Skin epidermis (tissue), 12 donors: ENCODE measurements around the gene UGT1A1.
"Not testable (repeated sequence)": the region's sequence is repeated elsewhere in the genome, so short reads cannot be mapped to it uniquely, and the experiment has no call there.

Experiments
- H3K27ac ChIP-seq, 21 experiments: fragments of 200-600 bp; sonication (generic) in 11 of 21; one replicate each; pipeline ENCODE4 v1.5.0; 2020; ENCODE audit warnings: mild to moderate bottlenecking in 3 of 21, inconsistent platforms in 2 of 21, moderate library complexity in 2 of 21
- H3K4me3 ChIP-seq, 7 experiments: fragments of 200-600 bp; sonication (generic) in 2 of 7; one replicate each; pipeline ENCODE4 v1.5.0; 2020; ENCODE audit warnings: inconsistent platforms in 2 of 7, mild to moderate bottlenecking in 2 of 7, moderate library complexity in 1 of 7

Gene UGT1A1

GRCh38 chr2:233760043-233760442 lies at the start of gene UGT1A1:
Gene UGT1A1 (plus strand): TSS chr2:233760270. CDS start chr2:233760288, 18 bp downstream.
- Histone ChIP-seq H3K4me3 (no peak within 1 kb of the TSS), H3K27ac (no peak within 1 kb of the TSS)

GRCh38 chr2:233711312-233712008 lies 48.6 kb upstream of the UGT1A1 start:
- no peak overlapping the region for H3K27ac ChIP-seq
- H3K4me3 ChIP-seq: no peak overlapping the region

GRCh38 chr2:233712611-233713261 lies 47.3 kb upstream of the UGT1A1 start, which contains the start of gene UGT1A5:
Gene UGT1A5 (plus strand): TSS chr2:233712907. CDS start chr2:233712992, 85 bp downstream.
- no peak within 1 kb of the TSS for H3K27ac ChIP-seq
- H3K4me3 ChIP-seq: no peak within 1 kb of the TSS

GRCh38 chr2:233713262-233713615 lies 46.8 kb upstream of the UGT1A1 start:
- Histone ChIP-seq H3K27ac (no peak overlapping the region), H3K4me3 (no peak overlapping the region)

GRCh38 chr2:233714121-233714520 lies 45.9 kb upstream of the UGT1A1 start:
- H3K4me3 ChIP-seq: no peak overlapping the region
- H3K27ac ChIP-seq: no peak overlapping the region

- H3K27ac ChIP-seq: no peak within 1 kb of the TSS
- H3K4me3 ChIP-seq: no peak within 1 kb of the TSS
Observed at GRCh38 chr2:233718552-233718951, 41.5 kb upstream of the UGT1A1 start, which contains the start of gene UGT1A4. Gene UGT1A4 (plus strand): TSS chr2:233718736. CDS start chr2:233718821, 85 bp downstream.

GRCh38 chr2:233728723-233729301 lies 31.3 kb upstream of the UGT1A1 start, which contains the start of gene UGT1A3:
Gene UGT1A3 (plus strand): TSS chr2:233729042. CDS start chr2:233729127, 85 bp downstream.
- H3K27ac ChIP-seq: no peak within 1 kb of the TSS
- no peak within 1 kb of the TSS for H3K4me3 ChIP-seq

- H3K4me3 ChIP-seq, H3K27ac ChIP-seq: not testable (repeated sequence)
Observed at GRCh38 chr2:233736868-233737653, 23.0 kb upstream of the UGT1A1 start.

- H3K4me3 ChIP-seq: no peak overlapping the region
- H3K27ac ChIP-seq: no peak overlapping the region
Observed at GRCh38 chr2:233740870-233741269, 19.2 kb upstream of the UGT1A1 start.

GRCh38 chr2:233743464-233744259 lies 16.4 kb upstream of the UGT1A1 start:
- no peak overlapping the region for H3K4me3 ChIP-seq
- no peak overlapping the region for H3K27ac ChIP-seq

- Histone ChIP-seq H3K4me3 (no peak overlapping the region), H3K27ac (no peak overlapping the region)
Observed at GRCh38 chr2:233745073-233745755, 14.9 kb upstream of the UGT1A1 start.

- H3K27ac ChIP-seq, H3K4me3 ChIP-seq: not testable (repeated sequence)
Observed at GRCh38 chr2:233745838-233746237, 14.2 kb upstream of the UGT1A1 start.

GRCh38 chr2:233746475-233747282 lies 13.4 kb upstream of the UGT1A1 start:
- H3K27ac ChIP-seq: no peak overlapping the region
- H3K4me3 ChIP-seq: no peak overlapping the region

- H3K27ac ChIP-seq: no peak overlapping the region
Observed at GRCh38 chr2:233747283-233747544, 12.9 kb upstream of the UGT1A1 start.

GRCh38 chr2:233750689-233751088 lies 9.4 kb upstream of the UGT1A1 start:
- not testable (repeated sequence) for H3K27ac ChIP-seq, H3K4me3 ChIP-seq

More at GRCh38 chr2:233747283-233747544, 12.9 kb upstream of the UGT1A1 start:
- no peak overlapping the region for H3K4me3 ChIP-seq

GRCh38 chr2:233751212-233752009 lies 8.7 kb upstream of the UGT1A1 start:
- H3K4me3 ChIP-seq, H3K27ac ChIP-seq: not testable (repeated sequence)

GRCh38 chr2:233754872-233755611 lies 5.0 kb upstream of the UGT1A1 start:
- Histone ChIP-seq H3K27ac (no peak overlapping the region), H3K4me3 (no peak overlapping the region)
